HG03457 (cell line): ENCODE data around the gene MRPL22.
A peak's percentile ranks its signal among the peaks of the same experiment; 100 is the strongest.
"Not testable (repeated sequence)": the region's sequence is repeated elsewhere in the genome, so short reads cannot be mapped to it uniquely, and the experiment has no call there.

Experiments used
- ATAC-seq: cut with Tn5 transposase; IDR thresholded peaks from one replicate; pipeline ENCODE4 v1.9.1; 2021; ENCODE audit warnings: moderate number of reproducible peaks; ENCODE audit not compliant: unreplicated experiment

MRPL22 gene

DNA sequence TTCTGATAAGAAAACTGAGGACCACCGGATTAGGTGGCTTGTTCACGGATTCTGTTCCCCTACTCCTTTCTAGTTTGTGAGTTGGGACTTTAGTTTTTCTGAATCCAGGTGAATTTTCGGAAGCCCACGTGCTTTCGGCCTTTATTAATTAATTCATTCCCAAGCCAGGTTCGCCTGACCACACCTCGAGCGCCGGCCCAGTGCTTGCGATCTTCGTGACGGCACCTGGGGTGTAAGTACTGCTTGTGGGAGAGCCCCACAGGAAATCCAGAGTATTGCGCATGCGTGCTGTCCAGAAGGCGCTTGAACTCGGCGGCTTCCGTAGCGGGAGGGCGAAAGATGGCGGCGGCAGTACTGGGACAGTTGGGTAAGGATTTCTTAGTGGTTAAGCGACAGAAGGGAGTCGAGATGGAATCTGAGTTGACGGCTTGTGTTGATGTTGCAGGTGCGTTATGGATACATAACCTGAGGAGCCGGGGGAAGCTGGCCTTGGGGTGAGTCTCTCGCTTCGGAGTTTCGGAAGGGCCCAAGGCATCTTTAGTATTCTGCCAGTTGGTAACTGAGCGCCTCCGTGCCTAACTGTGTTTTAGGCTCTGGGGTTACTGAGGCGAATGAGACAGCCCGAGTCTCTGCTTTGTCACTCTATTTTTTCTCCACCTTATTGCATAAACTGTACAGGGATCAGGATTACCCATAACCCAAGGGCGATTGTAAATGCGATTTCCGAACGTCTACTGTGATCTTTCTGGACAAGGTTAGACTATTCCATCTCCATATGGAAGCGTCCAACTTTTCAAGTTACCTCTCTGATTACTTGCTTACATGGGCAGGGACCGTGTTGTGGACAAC is at the start of gene MRPL22:
TSS of gene MRPL22 (plus strand) at position 302 of the 849 bp plus-strand sequence. CDS start at position 340, 38 bp downstream.
- peak; percentile 36 for ATAC-seq

DNA sequence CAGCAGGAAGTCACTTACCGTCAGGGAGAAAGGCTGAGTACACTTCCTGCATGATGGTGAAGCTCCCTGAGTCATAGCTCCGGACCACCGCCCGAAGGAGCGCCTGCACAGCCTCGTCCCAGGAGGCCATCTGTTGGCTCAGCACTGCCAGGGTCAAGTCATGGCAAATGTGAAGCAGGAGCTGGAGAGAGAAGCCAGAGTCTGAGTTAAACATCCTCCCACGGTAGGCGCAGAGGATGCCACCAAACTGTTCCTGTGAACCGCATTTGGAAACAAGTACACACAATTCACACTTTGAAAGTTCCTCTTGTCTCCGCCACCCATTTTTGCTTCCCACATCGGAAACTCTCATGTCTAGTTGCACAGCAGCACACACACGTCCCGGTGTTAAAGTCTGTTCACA is 48.5 kb upstream of the MRPL22 start:
- no peak for ATAC-seq

DNA sequence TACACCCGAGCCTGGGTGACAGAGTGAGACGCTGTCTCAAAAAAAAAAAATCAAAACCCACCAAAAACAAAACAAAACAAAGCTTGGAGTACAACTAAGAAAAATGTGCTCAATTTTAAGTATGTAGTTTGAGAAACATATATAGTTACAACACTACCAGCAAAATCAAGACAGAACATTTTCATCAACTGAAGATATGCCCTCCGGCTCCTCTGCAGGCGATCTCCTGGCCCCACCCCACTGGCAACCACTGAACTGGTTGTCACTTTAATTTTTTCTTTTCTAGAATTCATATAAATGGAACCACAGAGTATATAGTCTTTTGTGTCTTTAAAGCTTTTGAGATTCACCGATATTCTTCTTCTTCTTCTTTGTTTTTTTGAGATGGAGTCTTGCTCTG is 47.5 kb upstream of the MRPL22 start:
- ATAC-seq, result no peak

DNA sequence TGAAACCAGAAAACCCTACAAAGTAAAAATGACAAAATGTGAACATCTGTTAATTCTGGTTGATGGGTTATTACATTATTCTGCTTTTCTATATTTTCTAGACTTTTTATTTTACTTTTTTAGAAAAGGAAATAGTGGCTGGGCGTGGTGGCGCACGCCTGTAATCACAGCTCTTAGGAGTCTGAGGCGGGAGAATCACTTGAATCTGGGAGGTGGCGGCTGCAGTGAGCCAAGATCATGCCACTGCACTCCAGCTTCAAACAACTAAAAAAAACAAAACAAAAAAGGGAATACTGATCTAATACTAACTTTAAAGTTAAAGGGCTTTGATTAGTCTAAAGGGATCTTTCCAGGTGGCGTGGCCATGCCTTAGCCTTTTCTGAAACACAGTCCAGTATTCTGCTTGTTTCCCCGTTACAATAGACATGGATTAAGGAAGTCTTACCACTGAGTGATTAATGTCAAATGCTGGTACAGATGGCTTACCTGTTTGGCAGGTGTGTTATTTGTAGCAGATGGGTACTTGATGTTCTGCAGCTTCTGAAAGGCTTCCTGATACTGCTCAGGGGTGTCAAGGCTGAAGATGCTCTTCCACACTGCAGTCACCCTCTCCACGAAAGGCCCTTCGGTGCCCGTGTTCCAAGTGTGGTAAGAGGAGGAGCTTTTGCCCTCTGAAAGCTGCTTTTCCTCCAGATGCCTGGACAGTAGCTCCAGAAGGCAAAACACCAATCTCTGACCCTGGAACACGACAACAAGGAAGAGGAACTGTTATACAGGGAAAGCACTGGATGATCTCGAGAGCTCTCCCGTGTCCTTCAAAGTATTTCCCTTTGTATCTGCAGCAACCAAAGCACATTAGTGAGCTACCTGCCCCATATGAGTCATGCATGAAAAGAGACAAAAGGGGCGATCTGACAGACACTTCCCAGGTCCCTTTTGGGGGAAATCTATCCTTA is 45.0 kb upstream of the MRPL22 start:
- no peak for ATAC-seq

DNA sequence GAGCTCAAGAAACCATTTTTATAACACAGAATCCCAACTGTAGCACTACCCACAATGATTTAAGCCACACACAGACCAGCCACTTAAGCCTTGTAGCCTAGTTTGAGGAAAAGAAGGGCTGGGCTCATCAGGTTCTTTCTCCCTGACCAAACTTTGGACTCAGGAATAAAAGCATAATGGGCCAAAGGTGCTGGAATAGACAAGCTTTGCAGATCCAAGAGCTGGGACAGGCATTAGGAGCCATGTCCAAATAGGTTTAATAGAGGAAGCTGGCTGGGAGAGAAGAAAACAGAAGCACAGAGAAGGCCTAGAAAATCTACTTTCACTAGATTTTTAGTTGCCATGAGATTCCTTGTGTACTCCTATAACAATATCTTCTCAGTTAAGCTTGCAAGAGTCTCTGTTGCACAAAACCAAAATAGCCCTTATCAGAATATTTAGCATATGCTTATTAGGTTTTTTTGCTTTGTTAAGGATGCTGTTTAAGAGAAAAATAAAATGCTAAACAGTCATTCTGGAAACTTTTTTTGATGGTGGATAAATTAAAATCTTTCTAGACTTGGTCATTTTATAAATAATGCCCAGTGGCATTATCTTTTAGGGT is 44.2 kb upstream of the MRPL22 start:
- ATAC-seq, result no peak

DNA sequence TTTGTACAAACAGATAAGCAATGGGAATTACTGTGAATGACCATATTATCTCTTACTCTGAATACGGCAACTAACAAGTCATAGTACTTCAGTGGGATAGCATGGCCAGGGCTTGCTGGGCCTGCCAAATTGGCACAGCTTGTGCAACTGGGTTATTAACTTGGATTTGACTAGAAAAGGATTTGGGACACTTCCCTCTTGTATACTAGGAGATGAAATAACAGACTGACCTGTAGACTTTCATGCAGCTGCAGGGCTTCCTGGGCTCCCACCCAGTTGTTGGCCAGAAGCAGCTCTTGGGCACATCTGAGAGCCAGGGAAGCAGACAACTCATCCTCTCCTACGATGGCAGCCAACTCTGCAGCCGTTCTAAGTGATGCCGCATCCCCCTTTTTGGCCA is 42.7 kb upstream of the MRPL22 start:
- no peak for ATAC-seq

DNA sequence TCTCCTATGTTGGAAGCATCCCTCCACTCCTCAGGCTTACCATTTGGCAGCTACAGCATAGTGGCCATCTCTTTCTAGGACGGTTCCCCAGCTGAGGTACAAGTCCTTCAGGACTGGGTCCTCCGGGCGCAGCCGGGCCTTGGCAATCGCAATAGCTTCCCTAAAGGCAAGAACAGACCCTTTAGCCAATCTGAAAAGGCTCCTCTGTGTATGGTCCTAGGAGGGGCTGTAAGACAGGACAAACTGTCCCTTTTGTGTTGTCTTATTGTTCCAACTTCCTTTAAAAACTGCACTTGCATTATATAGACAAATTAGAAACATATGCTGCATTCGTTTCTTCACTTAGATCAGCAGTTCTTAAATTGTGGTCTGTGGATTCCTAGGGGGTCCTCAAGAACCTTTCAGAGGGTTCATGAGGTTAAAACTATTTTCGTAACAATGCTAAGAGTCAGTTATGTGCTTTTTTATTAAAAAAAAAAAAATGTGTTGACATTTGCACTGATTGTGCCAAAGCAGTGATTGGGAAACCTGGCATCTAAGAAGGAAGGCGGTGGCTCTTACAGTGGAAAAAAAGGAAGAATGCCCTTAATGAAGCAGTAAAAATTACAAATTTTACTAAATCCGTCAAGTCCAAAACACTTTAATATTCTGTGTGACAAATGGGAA is 41.6 kb upstream of the MRPL22 start:
- no peak for ATAC-seq

- no peak for ATAC-seq
Measured at GRCh38 chr5:154900066-154900465, 40.8 kb upstream of the MRPL22 start.

- ATAC-seq, result no peak
Measured at GRCh38 chr5:154901276-154901675, 39.6 kb upstream of the MRPL22 start.

DNA sequence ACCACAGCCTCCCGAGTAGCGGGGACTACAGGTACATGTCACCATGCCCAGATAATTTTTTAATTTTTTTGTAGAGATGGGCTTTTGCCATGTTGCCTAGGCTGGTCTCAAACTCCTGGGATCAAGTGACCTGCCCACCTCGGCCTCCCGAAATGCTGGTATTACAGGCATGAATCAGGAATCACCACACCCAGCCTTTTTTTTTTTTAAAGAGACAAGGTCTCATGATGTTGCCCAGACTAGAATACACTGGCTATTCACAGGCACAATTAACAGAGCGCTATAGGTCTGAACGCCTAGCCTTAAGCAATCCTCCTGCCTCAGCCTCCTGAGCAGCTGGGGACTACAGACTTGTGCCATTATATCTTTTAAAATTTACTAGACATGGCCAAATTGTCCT is 39.0 kb upstream of the MRPL22 start:
- no peak for ATAC-seq

- ATAC-seq, result not testable (repeated sequence)
Measured at GRCh38 chr5:154905601-154906000, 35.3 kb upstream of the MRPL22 start.

DNA sequence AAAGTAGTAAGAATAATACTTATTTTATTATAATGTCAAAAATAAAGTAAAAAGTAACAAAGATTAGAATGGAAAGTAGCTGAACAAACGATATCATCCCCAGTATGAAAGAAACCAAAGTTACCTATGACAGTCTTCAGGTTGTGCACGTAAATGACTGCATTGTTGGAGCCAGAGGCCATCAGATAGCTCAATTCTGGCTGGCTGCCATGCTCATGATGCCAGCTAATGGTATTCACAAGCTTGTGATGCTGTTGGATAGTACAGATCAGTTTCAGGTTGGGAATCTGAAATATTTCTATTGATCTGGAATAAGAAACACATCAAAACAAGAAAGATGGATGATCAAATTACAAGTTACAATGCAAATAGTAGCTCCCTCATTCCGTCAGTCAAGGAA is 24.0 kb upstream of the MRPL22 start:
- ATAC-seq, result no peak

- ATAC-seq, result no peak
Measured at GRCh38 chr5:154917757-154918156, 23.1 kb upstream of the MRPL22 start.

DNA sequence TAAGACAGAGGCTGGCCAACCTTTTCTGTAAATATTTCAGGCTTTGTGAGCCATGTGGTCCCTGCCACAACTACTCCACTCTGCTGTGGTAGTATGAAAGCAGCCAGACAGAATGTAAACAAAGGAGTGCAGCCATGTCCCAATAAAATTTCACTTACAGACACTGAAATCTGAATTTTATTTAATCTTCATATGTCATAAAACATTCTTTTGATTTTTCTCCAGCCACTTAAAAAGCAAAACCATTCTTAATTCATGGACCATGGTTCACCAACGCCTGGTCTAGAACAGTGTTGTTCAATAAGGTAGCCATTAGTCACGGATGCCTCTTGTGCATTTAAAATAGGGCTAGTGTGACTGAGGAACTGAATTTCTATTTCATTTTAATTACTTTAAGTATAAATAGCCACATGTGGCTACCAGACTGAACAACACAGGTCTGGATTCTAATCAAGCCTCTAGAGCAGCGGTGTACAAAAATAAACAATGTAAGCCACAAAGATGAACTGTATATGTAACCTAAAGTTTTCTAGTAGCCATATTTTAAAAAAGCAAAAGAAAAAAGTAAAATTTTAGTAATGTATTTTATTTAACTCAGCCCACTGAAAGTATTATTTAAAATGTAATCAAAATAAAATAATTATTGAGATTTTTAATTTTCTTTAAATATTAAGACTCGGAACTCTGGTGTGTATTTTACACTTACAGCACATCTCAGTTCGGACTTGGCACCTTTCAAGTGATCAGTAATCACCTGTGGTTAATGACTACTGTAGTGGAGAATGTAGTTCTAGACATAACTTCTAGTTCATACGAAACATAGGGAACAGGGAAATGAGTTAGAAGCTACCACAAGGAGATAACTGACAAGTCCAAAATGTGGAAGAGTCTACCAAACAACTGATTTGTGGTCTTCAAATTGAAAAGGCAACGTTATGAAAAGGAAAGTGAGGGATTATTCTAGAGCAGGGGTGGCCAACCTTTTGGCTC is 17.1 kb upstream of the MRPL22 start:
- no peak for ATAC-seq

DNA sequence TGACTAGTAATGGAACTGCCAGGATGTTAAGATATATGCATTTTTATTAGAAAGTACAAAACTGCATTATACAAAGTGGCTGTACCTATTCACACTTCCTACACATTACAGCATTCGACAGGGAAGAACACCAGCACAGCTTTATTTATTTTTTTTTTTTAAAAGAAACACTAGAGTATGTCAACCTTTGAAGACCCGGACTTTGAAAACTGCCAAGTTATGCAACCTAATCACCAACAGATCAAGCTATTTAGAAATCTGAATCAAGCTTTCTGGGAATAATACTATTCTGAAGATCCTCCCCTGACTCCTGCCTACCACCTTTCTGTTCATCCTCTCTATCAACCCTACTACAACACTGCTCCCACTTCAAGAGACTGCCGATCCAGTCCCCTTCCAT is 7.3 kb upstream of the MRPL22 start:
- ATAC-seq, result no peak

DNA sequence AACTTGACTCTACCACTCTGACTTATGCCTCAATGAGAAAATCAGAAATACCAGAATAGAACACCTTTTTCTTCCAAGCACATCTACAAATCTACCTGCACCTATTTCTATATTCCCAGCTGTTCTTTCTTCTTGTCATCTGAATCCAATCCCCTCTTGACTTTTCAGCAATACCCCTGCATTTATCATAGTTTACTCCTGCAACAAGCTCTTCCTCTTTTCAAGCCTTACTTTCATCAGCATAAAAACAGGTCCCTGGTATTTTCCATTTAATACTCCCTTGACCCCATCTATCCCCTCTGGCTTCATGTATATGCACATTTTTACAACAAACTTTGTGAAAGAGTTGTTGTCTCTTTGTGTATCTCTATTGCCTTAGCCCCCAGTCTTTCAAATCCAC is 6.0 kb upstream of the MRPL22 start:
- ATAC-seq, result no peak

- ATAC-seq, result no peak
Measured at GRCh38 chr5:154937186-154937717, 3.6 kb upstream of the MRPL22 start.

GRCh38 chr5:154937718-154938466 is 3.0 kb upstream of the MRPL22 start, which contains the start of gene GEMIN5:
GEMIN5 (minus strand) TSS chr5:154938211; CDS start chr5:154938133, 78 bp downstream.
- peak; percentile 79 for ATAC-seq
